Spleen (tissue), 11 donors: ENCODE measurements around the gene CDK18. TPM values are rescaled to one million over a fixed set of nuclear protein-coding genes. Genes with fewer than 3 reads are reported as not detected.

Source experiments
- DNase-seq: peaks from one replicate; pipeline ENCODE4 v3.0.0-alpha.2; 2020
- H3K27ac ChIP-seq, 8 donors: fragments of 200-600 bp; sonication (generic) in 7 of 8; 1 replicate in 4 of 8; 2 replicates in 4 of 8; pipeline versions ENCODE4 v1.5.0 to v1.8.0; 2016 to 2021; ENCODE audit warnings: inconsistent platforms in 4 of 8, mild to moderate bottlenecking in 4 of 8, moderate library complexity in 1 of 8
- H3K27me3 ChIP-seq, 7 donors: fragments of 200-600 bp; sonication (generic) in 6 of 7; replicated peaks in 1 of 7; 1 replicate in 4 of 7; 2 replicates in 3 of 7; pipeline versions ENCODE4 v1.5.0 to v1.8.0; 2016 to 2021; ENCODE audit warnings: inconsistent platforms in 3 of 7, mild to moderate bottlenecking in 1 of 7
- H3K36me3 ChIP-seq, 6 donors: fragments of 200-600 bp; sonication (generic) in 5 of 6; 1 replicate in 4 of 6; 2 replicates in 2 of 6; pipeline versions ENCODE4 v1.5.0 to v1.8.0; 2016 to 2021; ENCODE audit warnings: inconsistent platforms in 2 of 6
- H3K4me1 ChIP-seq, 6 donors: fragments of 200-600 bp; sonication (generic) in 5 of 6; 1 replicate in 3 of 6; 2 replicates in 3 of 6; pipeline versions ENCODE4 v1.5.0 to v1.8.0; 2016 to 2021; ENCODE audit warnings: inconsistent platforms in 3 of 6
- H3K4me3 ChIP-seq, 8 donors: fragments of 200-600 bp; sonication (generic) in 7 of 8; 1 replicate in 4 of 8; 2 replicates in 4 of 8; pipeline versions ENCODE4 v1.5.0 to v1.8.0; 2016 to 2021; ENCODE audit warnings: inconsistent platforms in 4 of 8, mild to moderate bottlenecking in 4 of 8, moderate library complexity in 2 of 8
- H3K9me3 ChIP-seq, 8 donors: fragments of 200-600 bp; sonication (generic) in 7 of 8; 1 replicate in 4 of 8; 2 replicates in 4 of 8; pipeline versions ENCODE4 v1.5.0 to v1.8.0; 2016 to 2021; ENCODE audit warnings: inconsistent platforms in 4 of 8
- CTCF ChIP-seq, 11 experiments: fragments of 200-600 bp in 7 of 11; fragments of 450-650 bp in 4 of 11; sonication (generic) in 4 of 11; IDR thresholded peaks in 8 of 11; conservative IDR thresholded peaks in 3 of 11; 1 replicate in 7 of 11; 2 replicates in 4 of 11; pipeline versions ENCODE4 v1.4.0 to v1.8.0; 2016 to 2021; ENCODE audit warnings: antibody characterized with exemption in 11 of 11, inconsistent platforms in 4 of 11, mild to moderate bottlenecking in 1 of 11
- POLR2A ChIP-seq, 3 donors: fragments of 450-650 bp; IDR thresholded peaks; one replicate each; pipeline ENCODE4 v1.5.1; 2017; ENCODE audit warnings: antibody characterized with exemption in 3 of 3, mild to moderate bottlenecking in 1 of 3
- POLR2AphosphoS5 ChIP-seq, 3 donors: sonication (generic); formaldehyde crosslinking; IDR thresholded peaks; one replicate each; pipeline ENCODE4 v1.5.1; 2017; ENCODE audit warnings: antibody characterized with exemption in 3 of 3
- WGBS, 5 donors: extraction: QIAGEN DNeasy Blood & Tissue Kit in 3 of 5; methylation state at CpG; one replicate each; pipeline versions ENCODE4 v1.1.5 to v1.1.7; 2013 to 2018; 5-methylcytosine and 5-hydroxymethylcytosine counted together
- intact Hi-C: fragments of 100-400 bp; cut with DNase I; formaldehyde crosslinking; loops from one replicate; pipeline ENCODE4 v1.15.0; 2023; ENCODE audit warnings: low total_unique reads
- polyA plus RNA-seq, 3 donors: library from polyadenylated mRNA; stranded (reverse); fragments of 200-250 nt; gene quantifications; one replicate each; pipeline ENCODE4 v1.2.1, GENCODE V29; 2013
- total RNA-seq, 7 donors: library from RNA; depleted of rRNA in 3 of 7; stranded (reverse); fragments of >200 nt in 3 of 7; fragmentation: NEBNext Ultra II Directional in 4 of 7; extraction: Animal tissue kit (Norgen Biotek cat#: 25700) in 4 of 7; gene quantifications; one replicate each; pipeline versions ENCODE4 v1.1.0 to v1.2.1, GENCODE V29; 2016 to 2021
- donor health status: healthy with polysubstance abuse.
- donor health status: DM: no; HTN: no; CAD: no; lungs with moderate emphysema.
- donor health status: DM: no; HTN: no; CAD: no.
- donor health status: Bipolar disorder and iron deficiency.
- donor health status: healthy.
- donor health status: DM: no; HTN: no; CAD: no.
- donor health status: DM: yes; HTN: yes; CAD: no.

Gene CDK18
- total and polyA plus RNA-seq, 10 donors: 3.5 to 25.3 (median 17.8) TPM

DNA sequence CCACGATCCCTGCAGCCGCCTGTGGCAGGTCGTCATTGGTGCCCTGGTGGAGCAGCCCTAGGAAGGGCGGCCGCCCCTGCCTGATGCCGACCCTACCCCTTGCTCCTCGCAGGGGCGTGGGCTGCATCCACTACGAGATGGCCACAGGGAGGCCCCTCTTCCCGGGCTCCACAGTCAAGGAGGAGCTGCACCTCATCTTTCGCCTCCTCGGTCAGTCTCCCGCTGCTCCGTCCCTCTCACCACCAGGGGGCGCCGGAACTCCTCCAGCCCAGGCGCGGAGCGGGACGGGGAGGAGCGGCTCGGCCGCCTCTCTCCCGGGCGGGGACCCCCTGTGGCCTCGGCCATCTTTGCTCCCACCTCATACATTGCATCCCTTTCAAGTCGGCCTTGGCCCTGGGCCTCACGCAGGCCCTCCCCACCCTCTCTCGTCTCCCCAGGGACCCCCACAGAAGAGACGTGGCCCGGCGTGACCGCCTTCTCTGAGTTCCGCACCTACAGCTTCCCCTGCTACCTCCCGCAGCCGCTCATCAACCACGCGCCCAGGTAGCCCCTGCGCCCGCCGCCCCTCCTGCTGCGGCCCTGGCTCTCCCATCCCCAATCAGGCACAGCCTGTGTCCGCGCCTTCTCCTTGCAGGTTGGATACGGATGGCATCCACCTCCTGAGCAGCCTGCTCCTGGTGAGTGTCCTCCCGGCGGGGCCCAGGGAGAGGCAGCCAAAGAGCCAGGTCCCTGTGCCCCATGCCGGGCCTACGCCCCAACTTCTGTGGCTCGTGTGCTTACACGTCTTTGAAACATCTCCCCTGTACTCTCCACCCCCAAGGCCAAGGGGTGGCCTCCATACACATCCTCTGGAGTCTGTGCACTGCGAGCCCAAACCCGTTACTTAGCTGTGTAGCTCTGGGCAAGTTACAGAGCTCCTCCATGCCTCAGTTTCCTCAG is 24.7 kb downstream of the CDK18 start:
- H3K4me1 ChIP-seq: peaks cover 0 to 17% (median 11%) of the 10 kb centered on the region in 6 donors
- 33 to 70% (median 36%) methylated on average over 24 to 53 of the region's 53 CpGs for WGBS, 5 donors
- H3K27me3 ChIP-seq: no peaks in the 10 kb centered on the region
- TF ChIP-seq POLR2A (IDR thresholded peaks at IDR 0.05) (no peak), CTCF (IDR thresholded peaks at IDR 0.05 in 8 of 11, conservative IDR thresholded peaks at IDR 0.05 in 3 of 11) (peak; percentile 79 to 93 (median 89)), POLR2AphosphoS5 (IDR thresholded peaks at IDR 0.05) (peak; percentile 17 to 67 (median 66))
- peak overlapping the region in 6 of 8 donors; percentile 26 to 66 (median 33) for H3K4me3 ChIP-seq
- peak; percentile 95 for DNase-seq
- no peak overlapping the region for H3K27ac ChIP-seq
- intact Hi-C loops: loop anchor here (5.0 kb wide), 1 partner anchor 103 kb away; the partner anchor contains the start of gene ELK4
- H3K9me3 ChIP-seq: no peaks in the 10 kb centered on the region
- peaks cover 0 to 43% (median 0%) of the 10 kb centered on the region in 6 donors for H3K36me3 ChIP-seq

GRCh38 chr1:205530116-205530515 is 25.6 kb downstream of the CDK18 start:
- Histone ChIP-seq H3K27me3 (no peaks in the 10 kb centered on the region), H3K4me1 (peaks cover 0 to 15% (median 11%) of the 10 kb centered on the region in 6 donors), H3K27ac (no peak overlapping the region), H3K4me3 (no peak overlapping the region), H3K9me3 (no peaks in the 10 kb centered on the region), H3K36me3 (peaks cover 0 to 43% (median 0%) of the 10 kb centered on the region in 6 donors)
- intact Hi-C loops: loop anchor here (2.0 to 10.0 kb wide), 2 partner anchors 55 to 127 kb away; no protein-coding TSS in a partner anchor
- DNase-seq: peak; percentile 54
- no peak for TF ChIP-seq POLR2AphosphoS5 (IDR thresholded peaks at IDR 0.05)
- no peak for TF ChIP-seq POLR2A (IDR thresholded peaks at IDR 0.05)
- TF ChIP-seq CTCF (IDR thresholded peaks at IDR 0.05 in 8 of 11, conservative IDR thresholded peaks at IDR 0.05 in 3 of 11): no peak
- 57 to 87% (median 73%) methylated on average over 3 to 6 of the region's 6 CpGs for WGBS, 5 donors

DNA sequence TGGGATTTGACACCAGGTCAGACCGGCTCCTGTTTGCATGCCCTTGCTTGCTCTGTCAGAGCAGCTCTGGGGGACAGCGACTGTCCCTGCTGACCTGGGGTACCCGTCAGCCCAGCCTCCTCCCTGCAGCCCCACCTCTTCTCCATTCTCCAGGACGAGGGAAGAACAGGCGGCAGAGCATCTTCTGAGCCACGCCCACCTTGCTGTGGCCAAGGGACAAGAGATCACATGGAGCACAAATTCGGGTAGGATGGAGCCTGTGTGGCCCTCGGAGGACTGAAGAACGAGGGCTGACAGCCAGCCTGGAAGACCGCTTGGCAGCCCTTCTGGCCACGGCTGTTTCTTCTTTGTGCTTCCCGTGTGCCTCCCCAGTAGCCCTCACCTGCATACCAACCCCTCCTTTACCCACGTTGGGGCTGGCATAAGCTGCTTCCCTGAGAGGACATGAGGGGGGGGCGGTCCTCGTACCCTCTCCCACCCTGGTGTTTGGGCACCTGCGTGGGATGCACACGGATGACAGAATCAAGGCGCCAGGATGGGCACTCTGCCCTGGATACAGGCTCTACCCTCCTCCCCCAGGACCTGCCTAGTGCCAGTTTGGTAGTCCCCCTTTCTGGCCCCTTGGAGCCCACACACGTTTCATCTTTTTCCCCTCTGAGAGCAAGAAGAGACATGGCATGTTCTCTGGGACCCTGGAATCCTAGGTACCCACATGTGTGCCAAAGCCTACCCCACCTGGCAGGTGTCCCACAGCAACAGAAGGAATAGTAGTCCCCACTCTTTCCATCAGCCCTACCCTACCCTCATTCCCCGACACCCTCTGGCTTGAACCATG is 26.9 kb downstream of the CDK18 start:
- Histone ChIP-seq H3K4me1 (peaks cover 0 to 18% (median 14%) of the 10 kb centered on the region in 6 donors), H3K27me3 (peaks cover 0 to 4% (median 0%) of the 10 kb centered on the region in 7 donors), H3K4me3 (no peak overlapping the region), H3K36me3 (peaks cover 0 to 35% (median 0%) of the 10 kb centered on the region in 6 donors), H3K27ac (no peak overlapping the region), H3K9me3 (no peaks in the 10 kb centered on the region)
- intact Hi-C loops: loop anchor here (2.0 to 10.0 kb wide), 2 partner anchors 53 to 125 kb away; no protein-coding TSS in a partner anchor
- whole genome bisulfite sequencing, 5 donors: 86 to 91% (median 87%) methylated on average over 20 of the region's 20 CpGs
- no peak for TF ChIP-seq POLR2AphosphoS5 (IDR thresholded peaks at IDR 0.05)
- TF ChIP-seq POLR2A (IDR thresholded peaks at IDR 0.05): no peak
- TF ChIP-seq CTCF (IDR thresholded peaks at IDR 0.05 in 8 of 11, conservative IDR thresholded peaks at IDR 0.05 in 3 of 11): no peak
- peak; percentile 46 for DNase-seq
